Adrenal gland (tissue), 5 donors: Measurements from ENCODE around the gene PPIL1.

ENCODE experiments used
- CTCF ChIP-seq, 6 experiments: fragments of 450-650 bp in 4 of 6; fragments of 200-600 bp in 2 of 6; sonication (generic) in 1 of 6; IDR thresholded peaks; 1 replicate in 5 of 6; 2 replicates in 1 of 6; pipeline versions ENCODE4 v1.5.1 to v1.8.0; 2016 to 2021; ENCODE audit warnings: antibody characterized with exemption in 6 of 6, mild to moderate bottlenecking in 2 of 6, moderate library complexity in 1 of 6
- POLR2A ChIP-seq, 2 donors: fragments of 450-650 bp; IDR thresholded peaks; one replicate each; pipeline ENCODE4 v1.6.1; 2017; ENCODE audit warnings: antibody characterized with exemption in 2 of 2, mild to moderate bottlenecking in 2 of 2, moderate library complexity in 1 of 2
- donor health status: DM: no; HTN: no; CAD: no.

- TF ChIP-seq CTCF (IDR thresholded peaks at IDR 0.05), result peak; percentile 61 to 98 (median 95)
- peak; percentile 39 to 77 for TF ChIP-seq POLR2A (IDR thresholded peaks at IDR 0.05)
Observed at GRCh38 chr6:36885461-36886401, 11.1 kb upstream of the PPIL1 start, which contains the start of gene C6orf89.
